Activated T-helper 9 cell treated with anti-CD3 and anti-CD28 coated beads, Interleukin-2, amount 50 U/mL, for 16 hours (primary cell): ENCODE results near the gene USP36.
"Not testable (repeated sequence)": the region's sequence is repeated elsewhere in the genome, so short reads cannot be mapped to it uniquely, and the experiment has no call there.

Source experiments
- DNase-seq: peaks from one replicate; pipeline ENCODE4 v3.0.0-alpha.2; 2020; ENCODE audit warnings: low read depth

The USP36 gene

DNA sequence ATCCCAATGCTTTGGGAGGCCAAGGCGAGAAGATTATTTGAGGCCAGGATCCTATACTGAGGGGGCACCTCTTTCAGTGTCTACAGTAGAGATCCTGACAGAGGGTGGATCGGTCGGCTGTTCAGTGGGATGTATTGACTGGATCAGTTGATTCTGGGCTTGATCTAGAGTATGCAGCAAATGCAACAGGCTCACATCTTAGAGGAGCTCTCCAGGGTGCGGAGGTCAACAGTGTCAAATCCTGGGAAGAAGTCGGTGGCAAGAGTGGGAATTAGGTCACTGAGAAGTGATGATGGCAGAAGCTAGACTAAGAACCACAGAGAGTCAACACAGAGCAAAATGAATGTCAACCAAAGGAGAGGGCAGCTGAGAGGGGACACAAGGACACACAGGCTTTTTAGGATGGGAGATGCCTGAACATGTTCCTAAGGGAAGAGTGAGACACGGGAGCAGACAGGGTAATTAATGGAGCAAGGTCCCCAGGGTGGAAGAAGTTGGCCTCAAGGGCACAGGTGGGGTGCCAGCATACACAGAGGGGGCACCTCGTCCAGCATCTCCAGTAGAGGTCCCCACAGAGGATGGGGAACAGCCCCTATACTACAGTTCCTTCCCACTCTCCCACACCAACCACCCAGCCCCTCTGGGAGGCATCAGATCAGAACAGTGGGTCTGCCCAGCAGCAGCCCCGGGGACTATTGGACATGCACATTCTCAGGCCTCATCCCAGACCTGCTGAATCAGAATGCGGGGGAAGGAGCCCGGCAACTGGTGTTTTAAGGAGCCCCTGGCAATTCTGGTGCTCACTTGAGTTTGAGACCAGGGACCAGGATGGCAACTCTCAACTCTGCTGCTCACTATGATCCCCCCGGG lies 48.5 kb downstream of the USP36 start:
- no peak for DNase-seq

DNA sequence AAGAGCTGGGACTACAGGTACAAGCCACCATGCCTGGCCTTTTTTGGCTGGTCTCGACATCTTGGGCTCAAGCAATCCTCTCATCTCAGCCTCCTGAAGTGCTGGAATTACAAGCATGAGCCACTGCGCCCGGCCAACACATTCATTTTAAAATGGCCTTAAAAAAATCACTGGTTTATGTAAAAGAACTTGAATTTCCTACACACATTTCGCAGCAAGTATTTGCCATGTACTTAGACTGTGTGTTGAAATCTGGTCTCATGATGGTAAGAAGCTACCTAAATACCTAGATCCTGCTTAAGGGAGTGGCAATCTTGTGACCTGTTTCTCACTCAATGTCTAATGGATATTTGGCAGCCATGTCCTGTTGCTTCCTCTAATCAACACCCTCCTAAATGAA lies 50.1 kb downstream of the USP36 start:
- no peak for DNase-seq

- no peak for DNase-seq
Observed at GRCh38 chr17:78789663-78790181, 50.9 kb downstream of the USP36 start.

DNA sequence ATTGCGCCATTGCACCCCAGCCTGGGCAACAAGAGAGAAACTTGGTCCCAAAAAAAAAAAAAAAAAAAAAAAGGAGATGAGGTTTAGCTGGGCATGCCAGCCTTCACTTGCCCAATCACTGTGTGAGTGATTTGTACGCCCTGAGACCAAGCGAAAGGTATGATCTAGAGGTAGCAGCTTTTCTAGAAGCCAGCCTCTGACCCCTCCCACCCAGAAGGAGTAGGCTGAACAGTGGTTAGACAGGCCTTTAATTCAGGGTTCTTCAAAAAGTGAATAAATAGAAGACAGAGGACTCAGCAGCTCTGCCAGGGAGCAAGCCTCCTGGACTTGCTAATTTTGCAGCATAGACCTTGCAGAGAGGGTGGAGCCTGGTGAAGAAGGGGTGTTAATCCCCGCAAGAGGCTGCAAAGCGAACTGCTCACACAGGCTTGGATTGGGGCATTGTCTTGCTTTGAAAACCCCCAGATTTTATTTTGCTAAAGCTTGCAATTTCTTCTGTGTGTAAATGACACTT lies 51.4 kb downstream of the USP36 start:
- DNase-seq: no peak

- no peak for DNase-seq
Observed at GRCh38 chr17:78788451-78788850, 52.2 kb downstream of the USP36 start.

GRCh38 chr17:78787444-78787843 lies 53.2 kb downstream of the USP36 start:
- no peak for DNase-seq

- DNase-seq: no peak
Observed at GRCh38 chr17:78785663-78786057, 55.0 kb downstream of the USP36 start.

DNA sequence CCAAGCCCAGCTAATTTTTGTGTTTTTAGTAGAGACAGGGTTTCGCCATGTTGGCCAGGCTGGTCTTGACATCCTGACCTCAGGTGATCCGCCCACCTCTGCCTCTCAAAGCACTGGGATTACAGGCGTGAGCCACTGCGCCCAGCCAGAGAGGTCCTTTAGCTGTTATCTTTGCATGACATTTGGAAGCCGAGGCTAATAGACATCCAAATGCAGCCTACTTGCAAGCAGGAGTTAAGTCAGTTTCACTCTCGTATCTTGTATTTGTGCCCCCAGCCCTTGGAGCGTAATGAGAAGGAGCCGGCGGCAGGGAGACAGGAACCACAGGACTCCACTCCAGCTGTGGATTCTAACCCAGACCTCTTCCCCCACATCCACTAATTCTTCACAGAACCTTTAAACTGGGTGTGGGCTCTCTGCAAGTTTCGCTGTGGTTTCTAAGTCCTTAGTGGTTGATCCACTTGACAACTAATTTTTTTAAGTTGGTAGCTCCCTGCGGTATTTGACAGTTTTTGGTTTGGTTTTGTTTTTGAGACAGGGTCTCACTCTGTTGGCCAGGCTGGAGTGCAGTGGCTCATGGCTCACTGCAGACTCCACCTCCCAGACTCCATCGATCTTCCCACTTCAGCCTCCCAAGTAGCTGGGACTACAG lies 55.5 kb downstream of the USP36 start:
- DNase-seq: no peak

- no peak for DNase-seq
Observed at GRCh38 chr17:78784352-78784751, 56.3 kb downstream of the USP36 start.

- no peak for DNase-seq
Observed at GRCh38 chr17:78783711-78784324, 56.8 kb downstream of the USP36 start.

DNA sequence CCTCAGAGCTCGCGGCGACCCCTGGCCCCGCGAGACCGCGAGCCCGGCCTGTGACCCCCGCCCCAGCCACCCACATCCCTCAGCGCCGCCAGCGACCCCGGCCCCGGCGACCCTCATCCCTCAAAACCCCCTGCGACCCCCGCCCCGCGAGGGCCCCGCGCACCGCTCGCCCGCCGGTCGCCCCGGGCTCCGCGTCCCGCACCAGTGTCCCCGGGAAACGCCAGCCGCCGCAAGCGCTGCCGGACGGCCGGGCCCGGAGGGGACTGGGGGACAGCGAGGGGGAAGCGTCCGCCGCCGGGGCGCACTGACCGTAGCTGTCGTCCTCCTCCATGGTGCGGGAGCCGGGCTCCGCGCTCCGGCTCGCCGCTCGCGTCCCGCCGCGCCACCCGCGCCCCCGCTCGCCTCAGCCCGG lies 58.7 kb downstream of the USP36 start, which contains the start of gene CYTH1:
TSS of gene CYTH1 (minus strand) at position 381 of the 412 bp plus-strand sequence. CDS start at position 331, 50 bp downstream.
- DNase-seq: no peak

DNA sequence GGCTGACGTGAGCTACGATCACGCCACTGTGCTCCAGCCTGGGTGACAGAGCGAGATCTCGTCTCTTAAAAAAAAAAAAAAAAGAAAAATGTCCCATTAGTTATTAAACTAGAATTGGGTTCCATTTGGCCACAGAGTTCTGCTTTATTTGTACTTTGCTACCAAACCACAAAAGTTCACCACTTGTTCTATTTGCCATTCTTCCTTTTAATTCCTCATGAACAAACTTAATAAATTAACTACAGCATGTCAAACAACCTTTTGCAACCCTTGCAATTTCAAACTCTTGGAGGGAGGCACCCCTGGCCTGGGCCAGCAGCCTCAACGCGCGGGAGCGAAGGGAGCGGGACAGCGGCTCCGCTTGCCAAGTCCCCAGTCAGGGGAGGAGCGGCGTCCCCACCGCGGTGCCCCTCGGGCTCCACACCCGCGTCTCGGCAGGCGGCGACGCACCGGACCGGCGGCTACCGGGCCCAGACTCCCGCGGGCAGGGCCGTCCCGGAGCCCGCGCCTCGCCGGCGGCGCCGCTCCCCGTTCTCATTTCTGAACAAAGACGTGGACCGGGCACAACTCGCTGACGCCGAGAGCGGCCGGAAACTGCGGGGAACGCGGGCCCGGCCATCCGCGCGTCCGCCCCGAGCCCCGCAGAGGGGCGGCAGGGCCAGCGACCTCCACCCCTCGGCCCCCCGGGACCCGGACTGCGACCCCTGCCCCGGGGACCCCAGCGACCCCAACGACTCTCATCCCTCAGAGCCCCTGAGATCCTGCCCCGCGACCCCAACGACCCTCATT lies 59.3 kb downstream of the USP36 start:
- DNase-seq: no peak

GRCh38 chr17:78780335-78780734 lies 60.3 kb downstream of the USP36 start:
- no peak for DNase-seq

DNA sequence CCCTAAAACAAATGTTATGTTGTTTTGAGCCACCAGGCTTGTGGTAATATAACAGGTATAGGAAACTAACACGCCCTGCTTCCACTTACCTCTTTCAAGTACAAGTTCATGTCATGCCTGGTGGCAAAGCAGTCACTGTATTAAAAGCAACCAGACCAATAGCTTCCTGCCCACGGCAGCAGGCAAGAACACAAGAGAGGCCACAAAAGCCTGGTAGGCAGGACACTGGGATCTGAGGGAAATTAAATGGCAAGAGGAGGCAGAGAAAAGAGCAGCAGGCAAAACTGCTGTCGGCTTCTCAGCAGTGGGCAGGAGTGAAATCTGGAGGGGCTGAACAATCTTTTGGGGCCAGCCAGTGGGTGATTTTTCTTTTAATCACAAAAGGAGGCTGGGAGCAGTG lies 60.8 kb downstream of the USP36 start:
- DNase-seq: no peak

- not testable (repeated sequence) for DNase-seq
Observed at GRCh38 chr17:78779286-78779651, 61.3 kb downstream of the USP36 start.

DNA sequence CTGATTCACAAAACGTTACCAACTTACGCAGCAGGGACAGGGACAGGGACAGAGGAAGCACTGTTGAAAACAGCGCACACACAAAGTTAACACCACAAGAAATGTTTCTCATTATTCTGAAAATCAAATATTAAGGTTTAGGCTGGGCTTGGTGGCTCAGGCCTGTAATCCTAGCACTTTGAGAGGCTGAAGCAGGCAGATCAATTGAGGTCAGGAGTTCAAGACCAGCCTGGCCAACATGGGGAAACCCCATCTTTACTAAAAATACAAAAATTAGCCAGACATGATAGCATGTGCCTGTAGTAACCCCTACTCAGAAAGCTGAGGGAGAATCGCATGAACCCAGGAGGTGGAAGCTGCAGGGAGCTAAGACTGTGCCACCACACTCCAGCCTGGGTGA lies 62.7 kb downstream of the USP36 start:
- DNase-seq: no peak

- DNase-seq: peak; percentile 54
Observed at GRCh38 chr17:78774956-78775571, 65.5 kb downstream of the USP36 start.

DNA sequence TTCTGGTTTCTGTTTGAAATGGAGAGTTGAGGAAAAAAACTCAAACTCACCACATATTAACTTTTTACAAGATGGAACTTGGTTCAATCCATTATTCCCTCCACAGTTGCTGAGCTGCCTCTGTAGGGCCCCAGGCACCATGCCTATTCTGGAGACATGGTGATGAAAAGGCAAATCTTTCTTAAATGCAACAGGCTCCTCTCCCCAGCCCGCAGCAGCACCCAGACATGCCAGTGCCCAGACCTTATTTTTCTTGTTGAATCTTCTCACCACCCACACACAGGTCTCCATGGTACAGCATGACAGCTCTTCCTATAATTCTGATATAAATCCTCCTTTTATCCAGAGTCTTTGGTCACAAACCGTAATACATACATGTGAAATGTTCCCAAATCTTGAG lies 66.2 kb downstream of the USP36 start:
- DNase-seq: no peak

DNA sequence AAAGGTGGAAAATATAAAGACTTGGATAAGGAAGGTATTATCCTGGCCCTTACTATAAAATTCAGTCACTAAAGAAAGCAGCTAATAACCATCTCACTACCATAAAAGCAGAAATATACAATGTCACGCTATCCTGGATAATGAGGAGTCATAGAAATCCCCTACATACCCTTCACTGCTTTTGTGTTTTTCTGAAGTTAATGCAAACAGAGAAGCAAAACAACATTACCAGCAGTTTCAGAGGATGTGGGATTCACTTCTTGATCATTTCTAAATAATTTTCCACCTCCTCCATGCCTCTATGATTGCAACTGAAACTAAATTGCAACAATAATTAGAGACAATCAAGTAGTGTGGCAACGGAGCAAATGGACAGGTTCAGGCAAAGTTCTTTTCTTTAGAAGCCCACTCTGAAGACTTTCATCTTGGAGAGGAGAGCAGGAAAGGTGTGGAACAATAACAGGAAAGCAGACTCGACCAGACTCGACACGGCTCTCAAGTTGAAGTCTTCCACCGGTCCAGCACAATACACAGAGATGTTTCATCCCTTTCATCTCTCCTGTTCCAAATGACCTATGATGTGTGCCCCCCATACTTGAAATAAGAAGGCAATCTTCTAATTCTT lies 68.7 kb downstream of the USP36 start:
- no peak for DNase-seq

- DNase-seq: no peak
Observed at GRCh38 chr17:78769196-78769773, 71.3 kb downstream of the USP36 start.
